Endothelial cell of umbilical vein (primary cell): ENCODE measurements around the gene MBLAC1.

Source experiments
- CTCF ChIP-seq, 2 donors: IDR thresholded peaks; 1 replicate in 1 of 2; 2 replicates in 1 of 2; pipeline ENCODE4 v1.5.1; 2011; ENCODE audit warnings: low read length in 2 of 2, mild to moderate bottlenecking in 2 of 2, moderate library complexity in 2 of 2, control low read depth in 1 of 2, inconsistent platforms in 1 of 2, low read depth in 1 of 2; ENCODE audit not compliant: insufficient read depth in 1 of 2; ENCODE audit errors: extremely low read depth in 1 of 2
- EZH2 ChIP-seq: IDR thresholded peaks from 2 replicates; pipeline ENCODE4 v1.6.1; 2012; ENCODE audit warnings: borderline replicate concordance, low read depth, mild to moderate bottlenecking, moderate library complexity, low read length, inconsistent platforms; ENCODE audit not compliant: severe bottlenecking
- FOS ChIP-seq: IDR thresholded peaks from 2 replicates; pipeline ENCODE4 v1.6.1; 2011; ENCODE audit warnings: mild to moderate bottlenecking, low read length, moderate library complexity, borderline replicate concordance; ENCODE audit not compliant: insufficient read depth
- JUN ChIP-seq: IDR thresholded peaks from 2 replicates; pipeline ENCODE4 v1.6.1; 2011; ENCODE audit warnings: borderline replicate concordance, low read depth; ENCODE audit not compliant: insufficient read length, insufficient read depth
- MAX ChIP-seq: IDR thresholded peaks from 2 replicates; pipeline ENCODE4 v1.6.1; 2011; ENCODE audit not compliant: insufficient read depth, insufficient read length
- MYC ChIP-seq: IDR thresholded peaks from one replicate; pipeline ENCODE4 v1.6.1; 2011; ENCODE audit warnings: mild to moderate bottlenecking, low read depth, low read length
- POLR2A ChIP-seq: IDR thresholded peaks from 2 replicates; pipeline ENCODE4 v1.6.1; 2012; ENCODE audit warnings: low read depth, mild to moderate bottlenecking, control low read depth, low read length
- POLR2AphosphoS5 ChIP-seq: IDR thresholded peaks from 2 replicates; pipeline ENCODE4 v1.6.1; 2012; ENCODE audit warnings: low read depth, mild to moderate bottlenecking, control low read depth, low read length, moderate library complexity; ENCODE audit not compliant: insufficient read depth

GRCh38 chr7:100088095-100088620, 38.6 kb upstream of the MBLAC1 start:
- no peak for TF ChIP-seq MYC
- no peak for TF ChIP-seq CTCF (IDR thresholded peaks at IDR 0.05; ENCODE audit: extremely low read depth in 1 of 2, insufficient read depth in 1 of 2, low read depth in 1 of 2, low read length in 2 of 2)
- no peak for TF ChIP-seq MAX
- TF ChIP-seq POLR2A = no peak
- no peak for TF ChIP-seq POLR2AphosphoS5
- TF ChIP-seq EZH2 = no peak
- no peak for TF ChIP-seq FOS
- no peak for TF ChIP-seq JUN
